HG03575 (cell line): ENCODE measurements around the gene HSD11B2.
"Not testable (repeated sequence)": the region's sequence is repeated elsewhere in the genome, so short reads cannot be mapped to it uniquely, and the experiment has no call there.

Source experiments
- ATAC-seq: cut with Tn5 transposase; IDR thresholded peaks from one replicate; pipeline ENCODE4 v1.9.1; 2021; ENCODE audit not compliant: unreplicated experiment, insufficient number of reproducible peaks, low FRiP score; ENCODE audit errors: extremely low read depth

The HSD11B2 gene

GRCh38 chr16:67411339-67411738 is 19.6 kb upstream of the HSD11B2 start:
- ATAC-seq: no peak

GRCh38 chr16:67412294-67412693 is 18.6 kb upstream of the HSD11B2 start:
- ATAC-seq: no peak

- no peak for ATAC-seq
Measured at GRCh38 chr16:67413978-67414911, 16.7 kb upstream of the HSD11B2 start.

GRCh38 chr16:67415421-67415820 is 15.5 kb upstream of the HSD11B2 start:
- ATAC-seq: not testable (repeated sequence)

GRCh38 chr16:67415872-67416793 is 14.8 kb upstream of the HSD11B2 start, which contains the start of gene ZDHHC1:
Gene ZDHHC1 (minus strand): TSS chr16:67416477. CDS start chr16:67407775, 8,702 bp downstream.
- no peak for ATAC-seq

GRCh38 chr16:67417333-67418061 is 13.4 kb upstream of the HSD11B2 start:
- ATAC-seq: no peak

GRCh38 chr16:67419502-67419901 is 11.4 kb upstream of the HSD11B2 start:
- ATAC-seq: no peak

GRCh38 chr16:67419931-67420330 is 11.0 kb upstream of the HSD11B2 start:
- no peak for ATAC-seq

GRCh38 chr16:67421030-67421429 is 9.9 kb upstream of the HSD11B2 start:
- no peak for ATAC-seq

- ATAC-seq: no peak
Measured at GRCh38 chr16:67423015-67423414, 7.9 kb upstream of the HSD11B2 start.

GRCh38 chr16:67423611-67424260 is 7.2 kb upstream of the HSD11B2 start:
- ATAC-seq: no peak

- ATAC-seq: no peak
Measured at GRCh38 chr16:67424261-67424615, 6.7 kb upstream of the HSD11B2 start.

- no peak for ATAC-seq
Measured at GRCh38 chr16:67425061-67425460, 5.9 kb upstream of the HSD11B2 start.

GRCh38 chr16:67425580-67425979 is 5.3 kb upstream of the HSD11B2 start:
- ATAC-seq: no peak

GRCh38 chr16:67426022-67426421 is 4.9 kb upstream of the HSD11B2 start:
- ATAC-seq: no peak

- no peak for ATAC-seq
Measured at GRCh38 chr16:67426950-67427349, 4.0 kb upstream of the HSD11B2 start.

GRCh38 chr16:67428146-67428731 is 2.7 kb upstream of the HSD11B2 start:
- ATAC-seq: no peak

GRCh38 chr16:67429053-67429798 is 1.7 kb upstream of the HSD11B2 start:
- ATAC-seq: no peak
